HG02870 (cell line): ENCODE measurements around the gene SLC4A3.

ENCODE experiments used
- ATAC-seq: cut with Tn5 transposase; IDR thresholded peaks from one replicate; pipeline ENCODE4 v1.9.1; 2021; ENCODE audit warnings: mild to moderate bottlenecking, moderate library complexity; ENCODE audit not compliant: unreplicated experiment

Gene SLC4A3

GRCh38 chr2:219632760-219633105 lies 5.3 kb downstream of the SLC4A3 start:
- ATAC-seq, result no peak

GRCh38 chr2:219633276-219634065 lies 6.0 kb downstream of the SLC4A3 start:
- no peak for ATAC-seq

- no peak for ATAC-seq
These were observed 6.9 kb downstream of the SLC4A3 start for GRCh38 chr2:219634171-219634940.

- no peak for ATAC-seq
These were observed 7.7 kb downstream of the SLC4A3 start for GRCh38 chr2:219634951-219635751.

- ATAC-seq, result no peak
These were observed 8.9 kb downstream of the SLC4A3 start for GRCh38 chr2:219636144-219636915.

- ATAC-seq, result no peak
These were observed 9.8 kb downstream of the SLC4A3 start for GRCh38 chr2:219636941-219637841.

- no peak for ATAC-seq
These were observed 10.4 kb downstream of the SLC4A3 start for GRCh38 chr2:219637842-219638185.

- no peak for ATAC-seq
These were observed 11.0 kb downstream of the SLC4A3 start for GRCh38 chr2:219638217-219638947.

- no peak for ATAC-seq
These were observed 11.7 kb downstream of the SLC4A3 start for GRCh38 chr2:219638948-219639755.

GRCh38 chr2:219641390-219642068 lies 14.1 kb downstream of the SLC4A3 start:
- ATAC-seq, result no peak

- no peak for ATAC-seq
These were observed 14.6 kb downstream of the SLC4A3 start for GRCh38 chr2:219642069-219642454.

- ATAC-seq, result peak; percentile 96
These were observed 15.1 kb downstream of the SLC4A3 start for GRCh38 chr2:219642465-219643083.

GRCh38 chr2:219643084-219643473 lies 15.6 kb downstream of the SLC4A3 start:
- no peak for ATAC-seq

- ATAC-seq, result no peak
These were observed 16.5 kb downstream of the SLC4A3 start for GRCh38 chr2:219643788-219644398.

GRCh38 chr2:219644801-219645480 lies 17.5 kb downstream of the SLC4A3 start:
- ATAC-seq, result no peak
